OCI-M1 (cell line): ENCODE results near the gene GPR37.
A peak's percentile ranks its signal among the peaks of the same experiment; 100 is the strongest.

ENCODE experiments used
- DNase-seq: peaks from one replicate; lab custom pipeline; 2025; lab: John Stamatoyannopoulos, UW

The GPR37 gene

DNA sequence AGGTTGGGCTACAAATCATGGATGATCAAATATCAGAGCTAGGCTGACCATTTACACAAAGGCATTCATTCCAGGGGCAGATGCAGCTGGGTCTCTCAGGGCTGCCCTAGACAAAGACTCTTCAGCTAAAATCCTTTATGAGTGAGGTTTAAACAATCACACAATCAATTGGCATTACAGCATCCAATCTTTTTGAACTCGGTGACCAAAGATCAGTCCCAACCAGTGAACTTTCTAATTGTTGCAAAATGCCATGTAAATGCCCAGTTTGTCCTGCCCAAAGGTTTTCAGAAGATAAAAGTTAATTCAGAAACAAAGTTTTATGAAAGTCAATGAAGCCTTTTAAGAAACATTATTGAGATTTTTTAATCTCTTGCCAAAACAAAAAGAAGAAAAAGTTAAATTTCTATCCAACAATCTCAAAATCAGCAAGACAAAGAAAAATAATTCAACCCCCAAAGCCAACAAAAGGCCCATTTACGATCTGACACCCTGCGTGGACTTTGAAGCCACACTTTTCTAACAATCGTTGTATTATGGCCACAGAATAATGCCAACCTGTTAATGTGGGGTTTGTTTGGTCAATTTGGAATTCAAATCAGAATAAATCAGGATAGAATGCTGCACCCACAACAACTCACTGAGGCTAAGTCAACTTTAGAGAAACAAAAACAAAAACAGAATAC is 40.9 kb downstream of the GPR37 start:
- no peak for DNase-seq

GRCh38 chr7:124724079-124724478 is 41.5 kb downstream of the GPR37 start:
- no peak for DNase-seq

- no peak for DNase-seq
These were observed 42.6 kb downstream of the GPR37 start for GRCh38 chr7:124723012-124723411.

- no peak for DNase-seq
These were observed 43.3 kb downstream of the GPR37 start for GRCh38 chr7:124722292-124722691.

- DNase-seq, result no peak
These were observed 45.4 kb downstream of the GPR37 start for GRCh38 chr7:124720195-124720594.

- DNase-seq, result no peak
These were observed 47.4 kb downstream of the GPR37 start for GRCh38 chr7:124718032-124718766.

DNA sequence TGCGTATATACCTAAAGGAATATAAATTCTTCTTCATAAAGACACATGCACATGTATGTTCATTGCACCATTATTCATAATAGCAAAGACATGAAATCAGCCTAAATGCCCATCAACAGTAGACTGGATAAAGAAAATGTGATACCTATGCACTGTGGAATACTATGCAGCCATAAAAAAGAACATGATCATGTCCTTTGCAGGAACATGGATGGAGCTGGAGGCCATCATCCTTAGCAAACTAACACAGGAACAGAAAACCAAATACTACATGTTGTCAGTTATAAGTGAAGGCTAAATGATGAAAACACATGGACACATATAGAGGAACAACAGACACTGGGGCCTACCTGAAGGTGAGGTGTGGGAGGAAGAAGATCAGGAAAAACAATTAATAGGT is 48.7 kb downstream of the GPR37 start:
- no peak for DNase-seq

DNA sequence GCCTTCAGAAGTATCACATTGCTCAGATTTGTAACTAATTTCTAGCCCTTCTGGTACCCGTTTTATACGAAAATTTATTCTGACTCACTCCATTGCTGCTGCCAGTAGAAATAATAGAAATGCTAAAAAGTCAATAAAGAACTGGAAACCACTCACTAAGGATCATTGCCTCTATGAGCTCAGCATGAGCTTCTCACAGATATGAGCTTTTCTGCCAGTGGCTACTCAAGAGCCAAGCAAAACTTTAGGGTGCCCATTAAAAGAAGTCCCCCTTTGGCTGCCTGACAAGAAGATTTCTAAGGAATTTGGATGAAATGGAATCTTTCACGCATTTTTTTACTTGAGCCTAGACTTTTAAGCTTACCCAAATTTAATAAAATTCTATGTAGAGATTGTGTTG is 52.5 kb downstream of the GPR37 start:
- no peak for DNase-seq

DNA sequence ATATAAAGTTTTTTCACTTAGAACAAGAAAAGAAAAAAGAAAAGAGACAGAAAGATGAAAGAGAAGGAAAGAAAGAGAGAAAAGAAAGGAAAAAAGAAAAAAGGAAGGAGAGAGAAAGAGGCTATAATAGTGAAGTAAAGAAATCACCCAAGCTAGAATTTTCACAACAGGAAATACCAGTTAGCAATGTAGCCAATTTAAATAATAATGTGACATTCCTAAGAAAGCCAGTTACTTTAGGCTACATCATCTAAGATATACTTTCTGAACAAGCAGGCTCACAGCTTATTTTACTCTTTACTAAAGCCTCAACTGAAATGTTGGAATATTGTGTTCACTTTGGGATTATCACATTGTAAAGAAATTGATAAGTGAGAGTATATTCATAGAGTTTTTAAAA is 53.6 kb downstream of the GPR37 start:
- no peak for DNase-seq

DNA sequence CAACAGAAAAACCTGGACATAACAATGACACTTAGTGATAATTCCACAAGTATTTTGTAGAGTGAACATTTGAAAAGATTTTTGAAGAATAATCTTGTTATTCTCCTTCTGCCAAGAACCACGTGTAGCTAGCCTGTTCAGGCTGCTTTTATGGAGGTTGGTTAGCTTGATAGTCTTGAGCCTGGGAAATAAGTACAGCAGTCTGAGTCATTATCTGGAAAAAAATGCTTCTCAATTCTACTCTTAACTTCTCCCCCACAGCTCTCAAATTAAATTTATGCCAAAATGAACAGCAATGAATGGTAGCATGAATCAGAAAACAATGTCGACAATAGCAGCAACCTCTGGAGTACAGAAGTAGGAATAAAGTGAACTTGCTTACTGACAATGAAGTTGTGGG is 63.2 kb downstream of the GPR37 start:
- no peak for DNase-seq

DNA sequence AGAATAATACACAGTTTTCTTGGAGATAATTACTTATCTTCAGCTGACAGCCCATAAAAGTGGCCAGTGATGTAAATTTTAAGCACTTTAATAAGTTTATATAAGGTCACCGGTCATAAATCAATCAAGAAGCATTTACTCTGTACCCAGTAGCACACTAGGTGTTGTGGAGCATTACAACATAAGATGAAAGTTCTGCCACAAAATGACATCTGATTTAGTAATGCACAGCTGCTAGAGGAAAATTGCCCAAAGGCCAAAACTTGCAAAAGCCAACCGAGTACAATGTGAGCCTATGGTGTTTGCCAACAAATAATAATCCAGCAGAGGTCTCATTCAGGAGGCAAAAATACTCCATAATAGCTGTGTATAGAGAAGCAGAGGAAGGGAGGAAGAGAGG is 63.6 kb downstream of the GPR37 start:
- no peak for DNase-seq

DNA sequence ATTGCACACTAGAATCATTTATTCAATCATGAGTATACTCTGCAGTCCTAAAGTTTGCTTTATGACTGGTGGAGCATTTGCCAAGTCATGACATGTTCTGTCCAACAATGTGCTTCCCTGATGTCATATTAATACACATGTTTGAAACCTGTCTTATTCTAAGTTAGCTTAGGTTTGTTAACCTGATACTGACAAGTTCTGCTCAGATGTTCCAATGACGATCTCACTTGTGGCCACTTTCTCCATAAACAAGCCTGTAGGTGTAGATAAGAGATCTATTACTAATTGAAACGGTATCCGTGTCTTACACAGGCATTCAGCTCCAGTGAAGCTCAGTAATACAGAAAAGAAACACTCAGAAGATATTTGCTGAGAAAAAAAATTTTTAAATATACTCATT is 64.9 kb downstream of the GPR37 start:
- DNase-seq, result no peak

GRCh38 chr7:124698964-124699363 is 66.6 kb downstream of the GPR37 start:
- DNase-seq, result peak; percentile 12

DNA sequence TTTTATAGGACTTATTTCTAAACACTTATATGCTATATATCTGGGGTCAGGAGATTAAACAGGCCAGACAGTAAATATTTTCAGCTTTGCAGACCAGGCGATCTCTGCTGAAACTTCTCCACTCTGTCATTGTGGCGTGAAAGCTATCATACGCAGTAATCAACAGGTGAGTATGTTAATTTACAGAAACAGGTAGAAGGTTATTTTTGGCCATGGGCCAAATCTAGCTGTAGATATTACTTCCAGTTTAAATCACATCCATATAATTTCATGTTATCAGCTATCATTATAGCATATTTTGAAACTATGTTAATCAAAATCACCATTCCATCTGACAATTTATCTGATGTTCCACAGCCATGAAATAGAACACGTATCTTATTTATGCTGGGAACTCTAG is 67.8 kb downstream of the GPR37 start:
- DNase-seq, result no peak
